Measurements from ENCODE around the gene TRAPPC1.

The TRAPPC1 gene

DNA sequence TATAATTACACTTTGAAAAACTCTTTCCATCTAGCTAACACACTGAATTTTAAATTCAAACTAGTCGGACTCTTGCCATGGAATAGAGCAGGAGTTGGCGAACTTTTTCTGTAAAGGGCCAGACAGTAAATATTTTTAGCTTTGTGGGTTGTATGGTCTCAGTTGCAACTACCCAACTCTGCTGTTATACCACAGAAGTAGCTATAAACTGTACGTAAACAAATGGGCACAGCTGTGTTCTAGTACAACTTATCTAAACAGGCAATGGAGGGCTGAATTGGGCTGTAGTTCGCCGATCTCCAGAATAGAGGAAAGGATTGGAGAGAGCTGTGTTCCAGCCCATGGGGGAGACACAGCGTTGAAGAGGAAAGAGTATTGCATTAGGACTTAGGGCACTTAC, 9.0 kb upstream of the TRAPPC1 start:
- FAIRE-seq, result no peak
- no peak for DNase-seq (ENCODE audit: low spot score)

DNA sequence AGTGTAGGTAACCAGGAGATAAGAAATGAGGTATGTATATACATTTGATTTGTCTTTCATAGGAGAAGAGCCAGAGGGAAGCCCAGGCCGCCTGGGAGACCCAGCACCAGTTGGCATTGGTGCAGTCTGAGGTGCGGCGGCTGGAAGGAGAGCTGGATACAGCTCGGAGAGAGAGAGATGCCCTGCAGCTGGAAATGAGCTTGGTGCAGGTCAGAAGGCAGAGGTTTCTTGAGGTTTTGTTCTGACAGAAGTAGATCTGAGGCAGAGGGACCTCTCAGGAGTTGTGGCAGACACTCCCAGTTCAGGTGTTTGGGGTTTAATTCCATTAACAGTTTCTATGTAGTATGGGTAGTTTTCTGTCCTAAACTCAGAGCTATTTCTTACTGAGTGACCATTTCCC, 8.3 kb upstream of the TRAPPC1 start:
- FAIRE-seq (no peak), DNase-seq (ENCODE audit: low spot score) (no peak)

DNA sequence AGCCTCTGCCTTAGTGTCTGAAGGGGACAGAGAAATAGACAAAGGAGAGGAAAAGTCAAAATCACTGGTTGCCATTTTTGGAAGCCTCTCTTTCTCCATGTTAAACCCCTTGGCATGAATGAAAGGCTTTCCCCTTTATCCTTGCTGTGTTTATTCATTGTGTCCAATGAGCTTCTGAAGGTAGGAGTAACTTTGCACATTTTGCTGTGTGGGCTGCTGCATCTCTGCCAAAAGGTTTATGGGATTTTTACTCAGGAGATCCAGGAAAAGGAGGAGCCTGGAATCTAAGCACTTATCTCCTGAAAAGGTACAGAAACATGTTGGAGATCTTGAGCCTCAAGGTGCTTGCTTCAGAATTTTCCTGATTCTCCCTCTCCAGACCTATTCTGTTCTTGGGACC, 4.1 kb upstream of the TRAPPC1 start:
- FAIRE-seq, result no peak

DNA sequence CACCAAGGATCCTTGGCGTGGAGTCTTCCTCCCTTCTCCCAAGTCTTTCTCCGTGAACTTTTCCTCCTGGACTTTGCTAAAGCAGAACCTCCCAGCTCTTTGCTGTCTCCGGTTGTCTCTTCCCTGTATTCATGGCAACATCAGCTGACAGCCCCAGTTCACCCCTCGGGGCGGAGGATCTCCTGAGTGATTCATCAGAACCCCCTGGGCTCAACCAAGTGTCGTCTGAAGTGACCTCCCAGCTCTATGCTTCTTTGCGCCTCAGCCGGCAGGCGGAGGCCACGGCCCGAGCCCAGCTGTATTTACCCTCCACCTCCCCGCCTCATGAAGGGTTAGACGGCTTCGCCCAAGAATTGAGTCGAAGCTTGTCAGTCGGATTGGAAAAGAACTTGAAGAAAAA, 1.2 kb upstream of the TRAPPC1 start:
- DNase-seq (ENCODE audit: low spot score), result peak; percentile 62
- FAIRE-seq, result no peak

More for the DNA sequence above, 4.1 kb upstream of the TRAPPC1 start:
- DNase-seq (ENCODE audit: low spot score), result no peak

DNA sequence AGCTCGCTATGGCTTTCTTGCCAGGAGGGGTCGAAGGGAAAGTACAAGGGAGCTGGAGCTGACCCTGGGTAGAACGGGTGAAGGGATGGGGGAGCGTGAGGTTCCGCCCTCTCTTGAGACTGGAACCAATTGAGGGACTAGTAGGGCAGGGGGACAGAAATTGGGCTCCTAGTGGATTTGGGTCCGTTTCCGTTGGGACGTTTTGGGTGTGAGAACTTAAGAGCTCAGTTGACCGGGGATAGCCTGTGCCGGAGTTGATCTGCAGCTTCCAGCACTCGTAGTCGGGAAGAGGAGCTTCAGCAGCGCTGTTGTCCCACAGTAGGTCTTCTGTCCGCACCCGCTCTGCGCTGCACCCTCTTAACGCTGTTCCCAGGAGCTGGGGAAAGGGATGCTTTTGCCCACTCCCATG, 741 bp upstream of the TRAPPC1 start:
- FAIRE-seq (no peak), DNase-seq (ENCODE audit: low spot score) (no peak)

DNA sequence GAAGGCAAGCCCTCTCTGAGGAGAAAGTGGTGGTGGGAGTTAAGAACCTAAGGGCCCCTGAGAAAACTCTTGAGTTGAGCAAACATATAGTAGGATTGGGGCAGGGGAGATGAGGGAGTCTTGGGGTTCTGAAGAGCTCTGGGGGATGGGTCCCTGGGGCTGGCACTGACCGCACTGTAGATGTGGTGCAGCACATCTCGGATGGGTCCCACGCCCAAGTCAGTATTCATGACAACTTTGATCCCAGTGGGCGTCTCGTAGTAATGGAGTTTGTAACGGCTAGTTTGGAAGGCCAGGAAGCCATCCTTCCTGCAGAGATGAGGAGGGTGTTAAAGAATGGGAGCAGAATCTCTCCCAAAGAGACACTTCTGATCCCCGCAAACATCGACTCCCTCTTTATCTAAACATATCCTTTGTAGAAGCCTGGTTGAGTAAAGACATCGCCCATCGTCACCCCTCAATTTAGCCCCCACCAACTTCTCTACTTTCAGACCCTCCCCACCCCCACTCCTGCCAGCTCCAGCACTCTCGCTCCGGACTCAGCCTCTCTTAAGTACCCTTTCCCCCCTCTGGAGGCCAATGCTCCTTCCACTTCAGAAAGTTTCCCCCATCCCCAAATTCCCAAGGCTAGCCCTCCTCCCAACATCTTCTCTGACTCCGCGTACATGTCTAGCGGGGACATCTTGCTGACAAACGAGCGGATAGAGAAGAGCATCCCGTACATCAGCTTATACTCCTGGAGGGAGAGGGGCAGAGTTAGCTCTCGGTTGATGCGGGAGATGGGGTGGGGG, 710 bp downstream of the TRAPPC1 start:
- FAIRE-seq (no peak), DNase-seq (ENCODE audit: low spot score) (no peak)

DNA sequence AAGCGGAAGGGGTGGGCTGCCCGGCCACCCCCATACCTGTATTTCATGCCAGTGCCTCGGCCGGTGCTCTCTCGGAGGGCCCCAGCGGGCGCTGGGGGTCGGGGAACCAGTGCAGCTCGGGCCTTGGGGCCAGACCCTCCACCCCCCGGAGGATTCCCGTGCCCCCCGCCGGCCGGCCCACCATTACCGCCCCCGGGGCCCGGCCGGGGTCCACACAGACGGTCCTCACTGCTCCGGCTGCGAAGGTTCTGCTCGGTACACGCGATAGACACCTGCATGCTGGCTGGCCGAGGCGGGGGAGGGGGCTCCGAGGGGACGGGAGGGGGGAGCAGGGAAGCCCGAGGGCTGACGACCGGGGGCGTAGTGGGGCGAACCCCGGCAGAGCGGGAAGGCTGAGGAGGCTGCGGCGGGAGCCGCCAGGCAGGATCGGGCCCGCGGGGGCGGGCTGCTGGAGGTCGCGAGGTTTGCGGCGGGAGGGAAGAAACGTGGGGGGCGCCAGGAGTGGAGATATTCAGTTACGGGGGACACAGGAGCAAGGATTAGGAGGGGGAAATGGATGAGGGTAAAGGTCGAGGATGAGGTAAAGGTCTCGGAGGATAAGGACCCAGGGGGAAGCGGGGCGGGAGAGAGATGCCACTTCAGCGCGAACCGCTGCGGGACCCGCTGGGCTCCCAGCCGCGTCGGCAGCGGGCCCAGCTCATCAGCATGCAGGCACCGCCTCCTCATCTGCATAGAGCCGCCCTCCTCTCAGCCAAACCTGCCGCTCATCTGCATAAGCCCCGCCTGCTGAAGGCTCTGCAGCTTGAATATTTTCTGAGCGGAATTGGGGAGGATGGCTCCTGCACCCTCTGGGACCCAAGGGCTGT, 2.4 kb downstream of the TRAPPC1 start, which contains the start of gene KCNAB3:
Gene KCNAB3, minus strand, starts transcription at position 699 of the 866 bp plus-strand sequence. Its CDS starts 421 bp downstream, at position 278.
- no peak for FAIRE-seq
- DNase-seq (ENCODE audit: low spot score), result no peak

DNA sequence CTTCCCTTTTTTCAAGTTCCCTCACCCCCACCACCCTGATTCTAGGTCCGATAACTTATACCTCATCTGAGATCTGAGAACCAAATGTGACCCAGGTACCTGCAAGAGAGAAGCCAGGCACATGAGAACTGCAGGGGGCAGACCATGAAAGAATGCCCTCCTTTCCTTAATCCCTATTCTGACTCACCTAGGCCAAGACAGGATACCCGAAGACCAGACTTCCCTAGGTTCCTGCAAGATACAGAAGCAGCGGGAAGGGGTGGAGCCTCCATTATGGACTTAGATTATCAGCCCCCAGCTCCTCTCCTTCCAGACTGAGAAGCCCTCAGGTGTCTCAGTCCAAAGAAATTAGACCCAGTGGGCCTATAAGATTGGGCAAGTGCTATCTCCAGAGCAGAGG, 4.2 kb downstream of the TRAPPC1 start:
- FAIRE-seq (no peak), DNase-seq (ENCODE audit: low spot score) (no peak)

DNA sequence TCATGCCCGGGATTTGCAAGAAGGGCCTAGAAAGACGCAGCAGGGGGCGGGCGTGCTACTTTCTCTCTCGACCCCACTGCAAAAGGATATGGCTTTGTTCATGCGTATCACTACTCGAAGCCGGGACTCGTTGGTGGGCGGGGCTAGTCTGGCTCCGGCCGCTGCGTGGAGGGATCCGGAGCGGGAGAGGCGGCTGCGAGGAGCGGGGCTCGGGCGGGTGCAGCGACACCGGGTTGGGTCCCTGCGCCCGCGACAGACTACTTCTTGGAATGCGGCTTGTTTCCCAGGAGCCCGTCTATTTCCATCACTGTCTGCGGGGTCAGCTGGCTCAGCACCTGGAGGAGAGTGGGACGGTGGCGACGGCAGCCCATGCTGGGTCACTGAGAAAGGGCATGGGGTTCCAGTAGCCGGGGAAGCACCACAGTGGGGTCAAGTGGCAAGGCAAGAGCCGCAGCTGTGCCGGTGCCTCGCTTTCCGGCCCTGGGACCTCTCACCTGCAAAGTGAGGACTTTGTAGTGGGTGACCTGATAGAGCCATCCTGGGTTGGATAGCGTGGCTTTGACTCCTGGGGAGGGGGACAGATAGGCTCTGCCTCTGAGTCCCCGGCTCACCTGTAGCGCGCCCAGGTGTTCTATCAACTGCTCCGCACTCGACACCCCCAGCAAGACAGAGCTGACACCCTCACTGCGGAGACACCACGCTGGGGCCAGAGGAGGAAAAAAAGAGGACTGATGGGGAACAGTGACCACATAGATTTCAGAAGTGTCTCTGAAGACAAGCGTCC, 8.7 kb downstream of the TRAPPC1 start:
- DNase-seq (ENCODE audit: low spot score) (no peak), FAIRE-seq (no peak)

DNA sequence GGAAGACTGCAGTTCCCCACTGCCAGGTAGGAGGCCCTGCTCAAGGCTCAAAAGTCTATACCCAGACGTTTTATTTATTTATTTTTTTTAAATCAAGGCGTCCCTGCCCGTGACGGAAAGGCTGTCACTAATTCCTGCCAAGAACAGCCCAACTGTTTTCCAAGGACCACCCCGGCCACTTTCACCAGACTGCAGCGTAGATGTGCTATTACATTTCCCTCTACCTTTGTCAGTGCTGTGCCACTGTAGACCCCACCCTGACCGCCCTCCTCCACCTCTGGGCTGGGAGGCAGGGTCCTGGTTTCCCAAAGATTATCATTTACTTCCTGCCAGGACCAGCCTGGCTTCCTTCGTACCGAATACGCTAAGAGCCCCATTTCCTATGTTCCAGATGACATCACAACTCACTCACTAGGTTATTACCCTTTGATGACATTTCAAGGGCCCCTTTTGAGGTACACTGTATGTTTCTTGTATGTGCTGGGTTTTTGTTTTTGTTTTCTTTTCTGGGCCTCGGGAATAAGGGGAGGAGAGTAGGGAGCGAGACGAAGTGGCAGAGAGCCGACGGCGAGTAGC, 9.4 kb downstream of the TRAPPC1 start:
- no peak for FAIRE-seq

DNA sequence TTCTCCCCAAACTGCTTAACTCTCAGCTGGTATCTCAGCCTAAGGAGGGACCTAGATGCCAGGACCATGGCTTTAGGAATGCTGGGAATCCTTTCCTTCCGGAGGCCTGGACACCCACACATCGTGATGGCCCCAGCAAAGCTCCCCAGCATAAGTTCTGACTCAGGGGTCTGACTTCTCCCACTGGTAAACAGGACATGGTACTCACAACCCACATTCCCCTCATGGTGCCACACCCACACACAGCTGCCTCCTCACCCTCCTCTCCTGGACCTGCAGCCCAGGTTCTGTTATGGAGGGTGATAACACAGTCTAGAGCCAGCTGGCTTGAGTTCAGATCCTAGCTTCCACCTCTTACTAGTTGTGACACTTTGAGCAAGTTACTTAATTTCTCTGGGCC, 14.9 kb downstream of the TRAPPC1 start:
- DNase-seq (ENCODE audit: low spot score) (no peak), FAIRE-seq (no peak)

More for the DNA sequence above, 9.4 kb downstream of the TRAPPC1 start:
- DNase-seq (ENCODE audit: low spot score), result no peak

DNA sequence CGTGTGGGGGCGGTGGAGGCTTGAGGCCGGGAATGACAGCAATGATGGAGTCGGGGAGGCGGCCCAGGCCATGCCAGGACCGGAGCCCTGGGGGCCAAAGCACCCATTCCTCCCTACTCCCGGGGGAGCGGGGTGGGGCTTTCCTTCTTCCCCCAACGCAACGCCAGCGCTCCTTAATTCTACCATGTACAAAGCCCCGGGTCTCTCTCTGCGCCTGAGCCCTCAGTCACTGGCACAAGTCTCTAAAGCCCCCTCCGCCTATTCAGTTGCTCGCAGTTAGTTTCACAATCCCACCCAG, 15.4 kb downstream of the TRAPPC1 start:
- FAIRE-seq, result no peak
- no peak for DNase-seq (ENCODE audit: low spot score)

DNA sequence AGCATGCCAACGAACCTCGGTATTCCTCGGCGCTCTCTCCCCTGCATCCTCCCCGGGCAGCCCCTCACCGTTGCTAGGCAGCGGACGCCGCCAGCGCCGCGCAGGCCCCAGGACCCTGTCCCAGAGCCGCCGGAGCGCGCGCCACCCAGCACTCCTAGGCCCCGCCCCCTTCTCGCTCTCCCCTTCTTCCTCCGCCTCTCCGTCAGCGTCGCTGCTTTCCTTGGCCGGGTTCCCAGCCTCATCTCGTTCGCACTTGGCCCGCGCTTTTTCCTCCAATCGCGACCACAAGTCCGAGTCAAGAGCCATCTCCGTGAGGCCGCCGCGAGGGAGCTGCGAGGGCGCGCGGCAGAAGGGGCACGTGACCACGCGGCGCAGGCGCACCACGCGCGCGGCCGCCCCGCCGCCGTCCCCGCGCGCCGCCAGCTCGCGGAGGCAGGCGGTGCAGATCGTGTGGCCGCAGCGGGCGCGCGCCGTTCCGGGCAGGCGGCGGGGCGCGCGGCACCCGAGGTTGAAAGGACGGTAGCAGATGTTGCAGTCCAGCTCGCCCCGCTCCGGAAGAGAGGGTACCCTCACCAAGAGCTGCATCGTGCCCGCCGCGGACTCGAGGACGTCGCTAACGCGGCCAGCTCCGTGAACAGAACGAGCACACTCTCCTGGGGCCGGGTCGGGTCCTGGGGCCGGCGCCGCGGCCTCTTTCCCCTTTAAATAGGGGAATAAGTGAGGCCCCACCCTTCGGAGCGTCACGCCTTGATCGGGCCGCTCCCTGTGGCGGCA, 15.9 kb downstream of the TRAPPC1 start, which contains the start of gene RNF227:
Gene RNF227, minus strand, starts transcription at position 679 of the 774 bp plus-strand sequence. Its CDS starts 94 bp downstream, at position 585.
- DNase-seq (ENCODE audit: low spot score) (peak; percentile 77), FAIRE-seq (no peak)

DNA sequence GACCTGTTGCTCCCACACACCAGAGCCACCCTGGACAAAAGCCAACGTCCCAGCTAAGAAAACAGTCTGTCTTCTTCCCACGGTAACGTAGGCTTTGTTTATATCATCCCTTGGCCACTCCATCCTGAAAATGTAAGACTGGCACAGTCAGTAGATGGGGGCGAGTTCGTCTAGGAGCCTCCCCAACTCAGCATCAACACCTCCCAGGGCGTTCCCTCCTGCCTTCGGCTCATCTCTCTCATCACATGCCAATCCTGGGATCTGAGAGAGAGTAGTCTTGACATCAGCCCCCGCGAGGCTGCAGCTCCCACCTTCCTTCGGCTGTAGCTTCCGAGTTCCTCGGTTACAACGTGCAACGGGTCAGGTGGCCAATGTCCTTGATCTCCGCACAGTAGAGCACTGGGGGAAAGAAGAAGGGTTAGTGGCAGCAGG, 16.6 kb downstream of the TRAPPC1 start:
- DNase-seq (ENCODE audit: low spot score) (peak; percentile 8), FAIRE-seq (no peak)

DNA sequence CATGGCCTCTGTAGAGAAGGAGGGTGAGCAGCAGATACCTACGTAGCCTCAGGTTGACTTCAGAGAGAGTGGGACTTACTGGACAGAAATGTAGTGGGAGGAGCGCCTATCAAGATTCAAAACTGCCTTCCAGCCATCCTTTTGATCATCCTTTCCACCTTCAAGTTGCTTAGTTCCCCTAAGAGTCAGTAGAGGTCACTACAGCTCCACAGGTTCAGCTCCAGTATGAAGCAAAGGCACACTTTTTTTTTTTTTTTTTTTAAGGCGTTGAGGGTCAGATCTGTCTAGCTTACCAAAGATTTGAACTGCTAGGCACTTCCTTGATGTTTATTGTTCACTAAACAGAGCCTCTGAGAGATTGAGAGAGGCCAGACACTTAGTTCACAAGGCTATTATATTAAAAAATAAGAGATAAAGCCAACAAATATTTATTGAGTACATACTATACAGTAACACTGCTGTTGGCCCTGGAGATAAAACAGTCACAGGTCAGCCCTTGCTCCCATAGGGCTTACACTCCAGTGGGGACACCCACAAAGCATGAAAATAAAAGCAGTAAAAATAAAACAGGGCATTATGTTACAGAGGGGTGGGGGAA, 18.7 kb downstream of the TRAPPC1 start:
- peak; percentile 57 for FAIRE-seq
- DNase-seq (ENCODE audit: low spot score), result peak; percentile 63

DNA sequence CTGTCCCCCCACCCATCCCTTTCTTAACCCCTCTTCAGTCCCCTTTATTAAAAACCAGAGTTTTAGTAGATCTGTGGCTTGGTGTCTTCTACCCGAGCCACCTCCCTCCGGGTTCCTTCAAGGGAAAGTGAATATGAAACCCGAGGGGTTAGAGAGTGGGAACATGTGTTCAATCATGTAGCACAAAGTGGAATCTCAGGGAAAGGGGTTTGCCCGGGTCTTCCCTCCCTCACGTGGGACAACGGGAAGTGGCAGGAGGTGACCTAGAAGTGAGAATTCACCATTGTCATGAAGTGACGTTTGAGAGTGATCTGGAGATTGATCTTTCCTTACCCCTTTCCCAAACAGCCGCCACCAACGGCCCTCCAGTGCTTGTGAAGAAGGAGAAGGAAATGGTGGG, 20.6 kb downstream of the TRAPPC1 start:
- FAIRE-seq, result no peak
- no peak for DNase-seq (ENCODE audit: low spot score)

DNA sequence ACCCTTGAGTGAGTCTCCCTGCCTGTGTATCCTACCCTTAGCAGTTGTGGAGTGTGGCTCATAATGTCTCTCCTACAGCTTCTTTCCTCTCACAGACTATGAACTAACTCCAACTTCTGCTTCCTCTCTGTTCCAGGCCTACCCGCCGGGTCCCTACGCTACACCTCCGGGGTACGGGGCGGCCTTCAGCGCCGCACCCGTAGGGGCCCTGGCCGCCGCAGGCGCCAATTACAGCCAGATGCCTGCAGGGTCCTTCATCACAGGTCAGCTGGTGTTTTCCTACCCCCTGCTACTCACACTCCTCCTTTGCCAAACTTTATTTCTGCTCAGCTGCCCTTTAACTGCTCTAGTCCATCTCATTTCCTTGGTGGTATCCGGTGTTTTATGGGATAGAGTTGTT, 21.0 kb downstream of the TRAPPC1 start:
- DNase-seq (ENCODE audit: low spot score) (no peak), FAIRE-seq (no peak)

DNA sequence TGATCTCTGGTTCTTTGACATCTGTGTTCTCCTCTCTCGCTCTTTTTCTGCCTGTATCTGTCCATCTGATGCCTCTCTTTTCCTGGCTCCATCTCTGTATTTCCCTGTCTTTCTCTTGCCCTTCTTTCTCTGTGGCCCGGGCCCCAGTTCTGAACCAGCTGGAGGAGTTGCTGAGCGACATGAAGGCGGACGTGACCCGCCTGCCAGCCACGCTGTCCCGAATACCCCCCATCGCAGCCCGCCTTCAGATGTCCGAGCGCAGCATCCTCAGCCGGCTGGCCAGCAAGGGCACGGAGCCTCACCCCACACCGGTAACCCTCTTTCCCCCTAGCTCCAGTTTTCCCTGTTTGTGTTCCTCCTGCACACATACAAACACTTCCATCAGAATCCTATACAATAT, 21.5 kb downstream of the TRAPPC1 start:
- no peak for FAIRE-seq
- DNase-seq (ENCODE audit: low spot score), result no peak

DNA sequence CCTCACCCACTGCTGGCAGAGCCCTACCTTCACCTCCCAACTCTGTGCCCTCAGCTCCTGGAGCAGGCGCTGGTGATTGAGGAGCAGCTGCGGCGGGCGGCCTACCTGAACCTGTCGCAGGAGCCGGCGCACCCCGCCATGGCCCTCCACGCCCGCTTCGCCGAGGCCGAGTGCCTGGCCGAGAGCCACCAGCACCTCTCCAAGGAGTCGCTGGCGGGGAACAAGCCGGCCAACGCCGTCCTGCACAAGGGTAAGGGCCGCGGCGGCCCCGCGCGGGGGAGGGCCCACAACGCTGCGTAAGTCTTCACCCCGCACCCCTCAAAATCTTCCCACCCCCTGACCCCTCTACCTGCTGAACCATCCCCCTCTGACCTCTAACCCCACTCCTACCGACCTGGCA, 22.7 kb downstream of the TRAPPC1 start:
- FAIRE-seq (no peak), DNase-seq (ENCODE audit: low spot score) (no peak)

All from RCC 7860 (cell line).